Measurements from ENCODE around the gene TBR1. TPM values are rescaled to one million over a fixed set of nuclear protein-coding genes. Genes with fewer than 3 reads are reported as not detected.

TBR1 gene
- total and polyA plus RNA-seq, 2 experiments from 2014 or later: not detected

DNA sequence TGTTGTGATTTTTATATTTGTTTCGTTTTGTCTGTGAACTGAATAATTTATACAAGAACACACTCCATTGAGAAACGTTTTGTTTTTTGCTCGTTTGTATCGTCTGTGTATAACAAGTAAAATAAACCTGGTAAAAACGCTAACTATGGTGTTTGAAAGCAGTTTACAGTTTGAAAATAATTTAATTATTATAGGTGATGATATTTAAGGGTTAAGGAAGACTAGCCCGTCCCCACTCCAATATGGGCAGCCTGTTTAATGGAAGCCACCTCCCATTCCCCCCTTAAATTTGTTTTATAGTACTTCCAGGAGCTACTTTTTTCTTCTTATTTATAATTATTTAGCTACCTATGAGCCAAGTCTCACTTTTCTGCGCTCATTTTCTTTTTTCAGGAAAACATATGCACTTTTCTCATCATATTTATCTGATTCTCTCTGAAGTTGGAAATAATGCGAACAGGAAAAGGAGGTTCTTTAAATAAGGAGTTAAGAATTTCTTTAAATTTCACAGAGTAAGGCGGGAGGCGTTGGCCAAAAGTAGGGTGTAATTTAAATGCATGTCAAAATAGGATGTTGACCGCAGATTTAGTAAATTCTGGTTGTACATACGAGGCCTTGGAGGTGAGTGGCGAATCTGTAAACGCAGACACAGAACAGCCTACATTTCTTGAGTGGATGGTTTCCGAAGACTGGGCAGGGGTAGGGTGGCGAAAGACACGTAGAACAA, 9.8 kb downstream of the TBR1 start:
- Histone ChIP-seq H3K9me2 (ENCODE audit: insufficient read depth) (no peaks in the 10 kb centered on the region), H3K4me3 (no peak overlapping the region), H3K79me2 (replicated peaks; ENCODE audit: insufficient read depth) (no peaks in the 10 kb centered on the region), H3K4me1 (ENCODE audit: insufficient read depth) (peaks cover 20% of the 10 kb centered on the region), H2AFZ (no peak overlapping the region), H4K20me1 (replicated peaks; ENCODE audit: insufficient read depth) (peaks cover 29% of the 10 kb centered on the region), H3K36me3 (ENCODE audit: insufficient read depth) (no peaks in the 10 kb centered on the region), H3K27me3 (ENCODE audit: insufficient read depth) (peaks cover 100% of the 10 kb centered on the region), H3K27ac (ENCODE audit: low read depth) (no peak overlapping the region), H3F3A (replicated peaks; ENCODE audit: low read depth) (peaks cover 31% of the 10 kb centered on the region; the same call in 1 of the 2 replicates), H3K4me2 (peak overlapping the region; percentile 78; the same call in 1 of the 2 replicates)
- Mint-ChIP-seq H3K9me3 (peaks cover 3% of the 10 kb centered on the region; the same call in 1 of the 3 replicates), H3K27me3 (ENCODE audit: insufficient read depth, low read depth, poor library complexity) (peaks cover 85% of the 10 kb centered on the region), H3K36me3 (ENCODE audit: low read depth) (no peaks in the 10 kb centered on the region; the same call in 2 of the 3 replicates), H3K4me1 (peaks cover 28% of the 10 kb centered on the region), H3K4me3 (peak overlapping the region; percentile 63; the same call in 1 of the 3 replicates), H3K27ac (no peak overlapping the region)
- DNase-seq (ENCODE audit: low spot score): no peak
- ATAC-seq: no peak
- TF ChIP-seq NANOG (IDR thresholded peaks at IDR 0.05; ENCODE audit: borderline replicate concordance): no peak
- TF ChIP-seq EZH2 (IDR thresholded peaks at IDR 0.05; ENCODE audit: low read depth, unreplicated experiment): peak; percentile 85

DNA sequence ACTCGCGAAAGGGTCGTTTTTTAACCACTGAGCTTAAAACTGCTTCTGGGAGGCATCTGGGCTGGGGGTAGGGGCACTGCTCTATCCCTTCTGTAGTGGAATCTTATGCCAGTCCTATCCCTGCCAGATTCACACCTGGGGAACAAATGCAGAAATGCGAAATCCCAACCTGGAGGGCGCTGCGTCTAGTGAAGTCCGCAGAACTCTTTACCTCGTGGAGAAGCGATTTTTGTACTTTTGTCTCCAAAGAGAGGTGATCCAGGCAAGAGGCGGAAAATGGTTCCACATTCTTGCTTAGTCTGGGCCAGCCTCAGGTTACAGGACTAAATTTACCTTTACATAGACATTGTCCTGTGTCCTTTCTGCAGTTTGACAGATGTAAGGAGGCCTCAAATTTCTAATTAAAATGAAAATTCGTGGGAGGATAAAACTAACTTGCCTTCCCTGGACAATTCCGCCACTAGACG, 10.4 kb downstream of the TBR1 start:
- DNase-seq (ENCODE audit: low spot score): peak; percentile 28
- no peaks in the 10 kb centered on the region for H3K9me2 ChIP-seq (ENCODE audit: insufficient read depth)
- no peak overlapping the region for H3K27ac Mint-ChIP-seq
- peaks cover 29% of the 10 kb centered on the region for H3K4me1 Mint-ChIP-seq
- peaks cover 80% of the 10 kb centered on the region for H3K27me3 Mint-ChIP-seq (ENCODE audit: insufficient read depth, low read depth, poor library complexity)
- peaks cover 3% of the 10 kb centered on the region; the same call in 1 of the 3 replicates for H3K9me3 Mint-ChIP-seq
- H3K4me3 ChIP-seq: peak overlapping the region; percentile 54
- TF ChIP-seq NANOG (IDR thresholded peaks at IDR 0.05; ENCODE audit: borderline replicate concordance): no peak
- TF ChIP-seq, protein P1, sequence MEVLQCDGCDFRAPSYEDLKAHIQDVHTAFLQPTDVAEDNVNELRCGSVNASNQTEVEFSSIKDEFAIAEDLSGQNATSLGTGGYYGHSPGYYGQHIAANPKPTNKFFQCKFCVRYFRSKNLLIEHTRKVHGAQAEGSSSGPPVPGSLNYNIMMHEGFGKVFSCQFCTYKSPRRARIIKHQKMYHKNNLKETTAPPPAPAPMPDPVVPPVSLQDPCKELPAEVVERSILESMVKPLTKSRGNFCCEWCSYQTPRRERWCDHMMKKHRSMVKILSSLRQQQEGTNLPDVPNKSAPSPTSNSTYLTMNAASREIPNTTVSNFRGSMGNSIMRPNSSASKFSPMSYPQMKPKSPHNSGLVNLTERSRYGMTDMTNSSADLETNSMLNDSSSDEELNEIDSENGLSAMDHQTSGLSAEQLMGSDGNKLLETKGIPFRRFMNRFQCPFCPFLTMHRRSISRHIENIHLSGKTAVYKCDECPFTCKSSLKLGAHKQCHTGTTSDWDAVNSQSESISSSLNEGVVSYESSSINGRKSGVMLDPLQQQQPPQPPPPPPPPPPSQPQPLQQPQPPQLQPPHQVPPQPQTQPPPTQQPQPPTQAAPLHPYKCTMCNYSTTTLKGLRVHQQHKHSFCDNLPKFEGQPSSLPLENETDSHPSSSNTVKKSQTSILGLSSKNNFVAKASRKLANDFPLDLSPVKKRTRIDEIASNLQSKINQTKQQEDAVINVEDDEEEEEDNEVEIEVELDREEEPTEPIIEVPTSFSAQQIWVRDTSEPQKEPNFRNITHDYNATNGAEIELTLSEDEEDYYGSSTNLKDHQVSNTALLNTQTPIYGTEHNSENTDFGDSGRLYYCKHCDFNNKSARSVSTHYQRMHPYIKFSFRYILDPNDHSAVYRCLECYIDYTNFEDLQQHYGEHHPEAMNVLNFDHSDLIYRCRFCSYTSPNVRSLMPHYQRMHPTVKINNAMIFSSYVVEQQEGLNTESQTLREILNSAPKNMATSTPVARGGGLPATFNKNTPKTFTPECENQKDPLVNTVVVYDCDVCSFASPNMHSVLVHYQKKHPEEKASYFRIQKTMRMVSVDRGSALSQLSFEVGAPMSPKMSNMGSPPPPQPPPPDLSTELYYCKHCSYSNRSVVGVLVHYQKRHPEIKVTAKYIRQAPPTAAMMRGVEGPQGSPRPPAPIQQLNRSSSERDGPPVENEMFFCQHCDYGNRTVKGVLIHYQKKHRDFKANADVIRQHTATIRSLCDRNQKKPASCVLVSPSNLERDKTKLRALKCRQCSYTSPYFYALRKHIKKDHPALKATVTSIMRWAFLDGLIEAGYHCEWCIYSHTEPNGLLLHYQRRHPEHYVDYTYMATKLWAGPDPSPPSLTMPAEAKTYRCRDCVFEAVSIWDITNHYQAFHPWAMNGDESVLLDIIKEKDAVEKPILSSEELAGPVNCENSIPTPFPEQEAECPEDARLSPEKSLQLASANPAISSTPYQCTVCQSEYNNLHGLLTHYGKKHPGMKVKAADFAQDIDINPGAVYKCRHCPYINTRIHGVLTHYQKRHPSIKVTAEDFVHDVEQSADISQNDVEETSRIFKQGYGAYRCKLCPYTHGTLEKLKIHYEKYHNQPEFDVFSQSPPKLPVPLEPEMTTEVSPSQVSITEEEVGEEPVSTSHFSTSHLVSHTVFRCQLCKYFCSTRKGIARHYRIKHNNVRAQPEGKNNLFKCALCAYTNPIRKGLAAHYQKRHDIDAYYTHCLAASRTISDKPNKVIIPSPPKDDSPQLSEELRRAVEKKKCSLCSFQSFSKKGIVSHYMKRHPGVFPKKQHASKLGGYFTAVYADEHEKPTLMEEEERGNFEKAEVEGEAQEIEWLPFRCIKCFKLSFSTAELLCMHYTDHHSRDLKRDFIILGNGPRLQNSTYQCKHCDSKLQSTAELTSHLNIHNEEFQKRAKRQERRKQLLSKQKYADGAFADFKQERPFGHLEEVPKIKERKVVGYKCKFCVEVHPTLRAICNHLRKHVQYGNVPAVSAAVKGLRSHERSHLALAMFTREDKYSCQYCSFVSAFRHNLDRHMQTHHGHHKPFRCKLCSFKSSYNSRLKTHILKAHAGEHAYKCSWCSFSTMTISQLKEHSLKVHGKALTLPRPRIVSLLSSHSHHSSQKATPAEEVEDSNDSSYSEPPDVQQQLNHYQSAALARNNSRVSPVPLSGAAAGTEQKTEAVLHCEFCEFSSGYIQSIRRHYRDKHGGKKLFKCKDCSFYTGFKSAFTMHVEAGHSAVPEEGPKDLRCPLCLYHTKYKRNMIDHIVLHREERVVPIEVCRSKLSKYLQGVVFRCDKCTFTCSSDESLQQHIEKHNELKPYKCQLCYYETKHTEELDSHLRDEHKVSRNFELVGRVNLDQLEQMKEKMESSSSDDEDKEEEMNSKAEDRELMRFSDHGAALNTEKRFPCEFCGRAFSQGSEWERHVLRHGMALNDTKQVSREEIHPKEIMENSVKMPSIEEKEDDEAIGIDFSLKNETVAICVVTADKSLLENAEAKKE (CRISPR knock-in tag; IDR thresholded peaks at IDR 0.05): no peak
- TF ChIP-seq, protein P2, sequence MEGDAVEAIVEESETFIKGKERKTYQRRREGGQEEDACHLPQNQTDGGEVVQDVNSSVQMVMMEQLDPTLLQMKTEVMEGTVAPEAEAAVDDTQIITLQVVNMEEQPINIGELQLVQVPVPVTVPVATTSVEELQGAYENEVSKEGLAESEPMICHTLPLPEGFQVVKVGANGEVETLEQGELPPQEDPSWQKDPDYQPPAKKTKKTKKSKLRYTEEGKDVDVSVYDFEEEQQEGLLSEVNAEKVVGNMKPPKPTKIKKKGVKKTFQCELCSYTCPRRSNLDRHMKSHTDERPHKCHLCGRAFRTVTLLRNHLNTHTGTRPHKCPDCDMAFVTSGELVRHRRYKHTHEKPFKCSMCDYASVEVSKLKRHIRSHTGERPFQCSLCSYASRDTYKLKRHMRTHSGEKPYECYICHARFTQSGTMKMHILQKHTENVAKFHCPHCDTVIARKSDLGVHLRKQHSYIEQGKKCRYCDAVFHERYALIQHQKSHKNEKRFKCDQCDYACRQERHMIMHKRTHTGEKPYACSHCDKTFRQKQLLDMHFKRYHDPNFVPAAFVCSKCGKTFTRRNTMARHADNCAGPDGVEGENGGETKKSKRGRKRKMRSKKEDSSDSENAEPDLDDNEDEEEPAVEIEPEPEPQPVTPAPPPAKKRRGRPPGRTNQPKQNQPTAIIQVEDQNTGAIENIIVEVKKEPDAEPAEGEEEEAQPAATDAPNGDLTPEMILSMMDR (conservative IDR thresholded peaks at IDR 0.05; ENCODE audit: low read depth in 2 of 2): peak; percentile 43 to 58
- TF ChIP-seq JUNB (IDR thresholded peaks at IDR 0.05; ENCODE audit: unreplicated experiment): no peak
- no peak for TF ChIP-seq ZNF114 (CRISPR knock-in tag; IDR thresholded peaks at IDR 0.05)
- TF ChIP-seq POLR2AphosphoS5 (IDR thresholded peaks at IDR 0.05; ENCODE audit: low read depth): no peak
- peaks cover 31% of the 10 kb centered on the region; the same call in 1 of the 2 replicates for H3F3A ChIP-seq (replicated peaks; ENCODE audit: low read depth)
- H3K27me3 ChIP-seq (ENCODE audit: insufficient read depth): peaks cover 100% of the 10 kb centered on the region
- H3K27ac ChIP-seq (ENCODE audit: low read depth): no peak overlapping the region
- no peak for ATAC-seq
- no peaks in the 10 kb centered on the region; the same call in 2 of the 3 replicates for H3K36me3 Mint-ChIP-seq (ENCODE audit: low read depth)
- H3K36me3 ChIP-seq (ENCODE audit: insufficient read depth): no peaks in the 10 kb centered on the region
- H3K4me3 Mint-ChIP-seq: peak overlapping the region; percentile 63
- H4K20me1 ChIP-seq (replicated peaks; ENCODE audit: insufficient read depth): peaks cover 24% of the 10 kb centered on the region
- H2AFZ ChIP-seq: no peak overlapping the region
- peak overlapping the region; percentile 78 for H3K4me2 ChIP-seq
- peaks cover 17% of the 10 kb centered on the region for H3K4me1 ChIP-seq (ENCODE audit: insufficient read depth)
- H3K79me2 ChIP-seq (replicated peaks; ENCODE audit: insufficient read depth): no peaks in the 10 kb centered on the region

Data from GM23338 (cell line).